ENCODE measurements around the gene FAM3A.

DNA sequence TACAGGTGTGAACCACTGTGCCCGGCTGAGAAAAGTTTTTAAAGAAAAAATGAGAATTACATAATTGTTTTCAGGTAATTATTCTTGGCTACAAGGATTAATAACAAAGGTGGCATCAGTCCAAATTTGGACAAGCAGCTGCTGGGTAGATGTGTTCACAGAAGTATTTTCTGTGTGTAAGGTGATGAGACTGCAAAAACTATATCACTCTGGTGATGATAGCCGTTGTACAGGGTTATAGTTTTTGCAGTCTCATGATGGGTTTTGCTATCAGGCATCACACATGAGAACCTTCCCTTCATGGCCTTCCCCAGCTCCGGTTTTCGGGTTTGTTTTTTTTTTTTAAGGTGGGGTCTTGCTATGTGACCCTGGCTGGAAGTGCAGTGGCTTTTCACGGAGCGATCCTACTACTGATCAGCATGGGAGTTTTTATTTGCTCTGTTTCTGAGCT is 20.5 kb downstream of the FAM3A start:
- no peak for TF ChIP-seq CTCF (conservative IDR thresholded peaks at IDR 0.05; ENCODE audit: low read depth in 2 of 2)
- no peak for TF ChIP-seq POLR2AphosphoS5 (IDR thresholded peaks at IDR 0.05; ENCODE audit: low read depth)
- no peak for TF ChIP-seq EZH2 (IDR thresholded peaks at IDR 0.05; ENCODE audit: low read depth, unreplicated experiment)
- TF ChIP-seq, protein P1, sequence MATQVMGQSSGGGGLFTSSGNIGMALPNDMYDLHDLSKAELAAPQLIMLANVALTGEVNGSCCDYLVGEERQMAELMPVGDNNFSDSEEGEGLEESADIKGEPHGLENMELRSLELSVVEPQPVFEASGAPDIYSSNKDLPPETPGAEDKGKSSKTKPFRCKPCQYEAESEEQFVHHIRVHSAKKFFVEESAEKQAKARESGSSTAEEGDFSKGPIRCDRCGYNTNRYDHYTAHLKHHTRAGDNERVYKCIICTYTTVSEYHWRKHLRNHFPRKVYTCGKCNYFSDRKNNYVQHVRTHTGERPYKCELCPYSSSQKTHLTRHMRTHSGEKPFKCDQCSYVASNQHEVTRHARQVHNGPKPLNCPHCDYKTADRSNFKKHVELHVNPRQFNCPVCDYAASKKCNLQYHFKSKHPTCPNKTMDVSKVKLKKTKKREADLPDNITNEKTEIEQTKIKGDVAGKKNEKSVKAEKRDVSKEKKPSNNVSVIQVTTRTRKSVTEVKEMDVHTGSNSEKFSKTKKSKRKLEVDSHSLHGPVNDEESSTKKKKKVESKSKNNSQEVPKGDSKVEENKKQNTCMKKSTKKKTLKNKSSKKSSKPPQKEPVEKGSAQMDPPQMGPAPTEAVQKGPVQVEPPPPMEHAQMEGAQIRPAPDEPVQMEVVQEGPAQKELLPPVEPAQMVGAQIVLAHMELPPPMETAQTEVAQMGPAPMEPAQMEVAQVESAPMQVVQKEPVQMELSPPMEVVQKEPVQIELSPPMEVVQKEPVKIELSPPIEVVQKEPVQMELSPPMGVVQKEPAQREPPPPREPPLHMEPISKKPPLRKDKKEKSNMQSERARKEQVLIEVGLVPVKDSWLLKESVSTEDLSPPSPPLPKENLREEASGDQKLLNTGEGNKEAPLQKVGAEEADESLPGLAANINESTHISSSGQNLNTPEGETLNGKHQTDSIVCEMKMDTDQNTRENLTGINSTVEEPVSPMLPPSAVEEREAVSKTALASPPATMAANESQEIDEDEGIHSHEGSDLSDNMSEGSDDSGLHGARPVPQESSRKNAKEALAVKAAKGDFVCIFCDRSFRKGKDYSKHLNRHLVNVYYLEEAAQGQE (IDR thresholded peaks at IDR 0.05; ENCODE audit: unreplicated experiment) = no peak
- no peak for TF ChIP-seq STAT1 (IDR thresholded peaks at IDR 0.05; ENCODE audit: unreplicated experiment)
- TF ChIP-seq EZH2phosphoT487 (IDR thresholded peaks at IDR 0.05; ENCODE audit: unreplicated experiment) = no peak
- no peak for TF ChIP-seq ZNF462 (CRISPR knock-in tag; IDR thresholded peaks at IDR 0.05)
- no peak for TF ChIP-seq NANOG (IDR thresholded peaks at IDR 0.05; ENCODE audit: borderline replicate concordance)
- no peak for TF ChIP-seq JUNB (IDR thresholded peaks at IDR 0.05; ENCODE audit: unreplicated experiment)
- no peak for TF ChIP-seq ZNF114 (CRISPR knock-in tag; IDR thresholded peaks at IDR 0.05)
- TF ChIP-seq CREB1 (CRISPR knock-in tag; IDR thresholded peaks at IDR 0.05; ENCODE audit: low read depth) = no peak
- no peak for TF ChIP-seq ZNF331 (CRISPR knock-in tag; IDR thresholded peaks at IDR 0.05; ENCODE audit: low read depth)
- TF ChIP-seq ETS1 (IDR thresholded peaks at IDR 0.05) = no peak

Measured in GM23338 (cell line).